GM12864 (cell line): ENCODE measurements around the gene PHLDA1.

Experiments used
- DNase-seq: peaks from one replicate; pipeline ENCODE4 v3.0.0-alpha.2; 2011; ENCODE audit warnings: low read depth
- H3K4me3 ChIP-seq: 2 replicates; pipeline ENCODE4 v1.5.1; 2011; ENCODE audit warnings: mild to moderate bottlenecking, low read depth, low read length, control low read depth
- CTCF ChIP-seq: IDR thresholded peaks from 2 replicates; pipeline ENCODE4 v1.5.1; 2011; ENCODE audit warnings: low read depth, mild to moderate bottlenecking, moderate library complexity, low read length, control low read depth, inconsistent platforms; ENCODE audit errors: missing control alignments

Gene PHLDA1

GRCh38 chr12:76031081-76031413 is 529 bp downstream of the PHLDA1 start:
- H3K4me3 ChIP-seq: peak overlapping the region; percentile 78
- DNase-seq: no peak
- TF ChIP-seq CTCF: no peak

- H3K4me3 ChIP-seq: peak overlapping the region; percentile 78
- no peak for TF ChIP-seq CTCF
- DNase-seq: no peak
Measured at GRCh38 chr12:76030341-76031080, 1.1 kb downstream of the PHLDA1 start.

GRCh38 chr12:76029982-76030340 is 1.6 kb downstream of the PHLDA1 start:
- TF ChIP-seq CTCF: no peak
- DNase-seq: no peak
- H3K4me3 ChIP-seq: peak overlapping the region; percentile 78

GRCh38 chr12:76028571-76029277 is 2.9 kb downstream of the PHLDA1 start:
- DNase-seq: no peak
- H3K4me3 ChIP-seq: no peak overlapping the region
- TF ChIP-seq CTCF: no peak

GRCh38 chr12:76026643-76027063 is 4.9 kb downstream of the PHLDA1 start:
- no peak overlapping the region for H3K4me3 ChIP-seq
- no peak for TF ChIP-seq CTCF
- no peak for DNase-seq

- no peak for DNase-seq
- no peak for TF ChIP-seq CTCF
- H3K4me3 ChIP-seq: no peak overlapping the region
Measured at GRCh38 chr12:76025601-76026575, 5.7 kb downstream of the PHLDA1 start.
